B cell (primary cell): ENCODE results near the gene SH3GL1.

Experiments
- CTCF ChIP-seq: fragments of 200-600 bp; IDR thresholded peaks from one replicate; pipeline ENCODE4 v1.8.0; 2022; ENCODE audit warnings: antibody characterized with exemption, mild to moderate bottlenecking
- EZH2 ChIP-seq: IDR thresholded peaks from 2 replicates; pipeline ENCODE4 v1.6.1; 2012; ENCODE audit warnings: borderline replicate concordance, low read depth, mild to moderate bottlenecking, moderate library complexity, low read length; ENCODE audit not compliant: insufficient read depth, poor library complexity, severe bottlenecking

- TF ChIP-seq CTCF (no peak), EZH2 (no peak)
These were observed 40.7 kb downstream of the SH3GL1 start for GRCh38 chr19:4359627-4360000.
